ENCODE measurements around the gene PNKP.
A peak's percentile ranks its signal among the peaks of the same experiment; 100 is the strongest.

Gene PNKP

DNA sequence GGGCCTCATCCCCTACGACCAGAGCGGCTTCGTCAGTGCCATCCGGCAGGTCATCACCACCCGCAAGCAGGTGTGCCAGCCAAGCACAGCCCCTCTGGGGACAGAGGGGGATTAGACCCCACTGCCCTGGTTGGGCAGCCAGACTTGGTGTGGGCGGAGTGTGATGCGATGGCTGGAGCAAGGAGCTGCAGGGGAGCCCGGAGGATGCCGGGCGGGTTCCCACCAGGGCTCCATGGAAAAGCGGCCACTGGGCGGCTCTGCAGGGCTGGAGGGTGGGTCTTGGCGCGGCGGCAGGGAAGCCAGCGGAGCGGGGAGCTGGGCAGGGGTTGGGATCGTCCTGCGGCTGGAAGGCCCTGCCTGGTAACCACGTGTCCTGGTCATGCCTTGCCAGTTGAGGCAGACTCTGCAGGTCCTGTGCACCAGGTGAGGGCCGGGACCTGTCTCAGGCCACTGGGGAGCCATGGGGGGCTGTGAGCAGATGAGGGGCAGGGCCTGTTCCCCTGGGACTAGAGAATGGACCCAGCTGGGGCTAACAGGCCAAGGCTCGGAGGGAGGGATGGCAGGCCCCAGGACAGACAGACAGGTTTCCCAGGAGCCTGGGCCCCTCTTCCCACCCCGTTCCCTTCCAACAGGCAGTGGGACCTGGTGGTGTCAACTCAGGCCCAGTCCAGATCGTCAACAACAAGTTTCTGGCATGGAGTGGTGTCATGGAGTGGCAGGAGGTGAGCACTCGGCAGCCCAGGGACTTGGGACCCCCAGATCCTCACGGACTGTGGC, 10.1 kb downstream of the PNKP start:
- DNase-seq, result no peak

DNA sequence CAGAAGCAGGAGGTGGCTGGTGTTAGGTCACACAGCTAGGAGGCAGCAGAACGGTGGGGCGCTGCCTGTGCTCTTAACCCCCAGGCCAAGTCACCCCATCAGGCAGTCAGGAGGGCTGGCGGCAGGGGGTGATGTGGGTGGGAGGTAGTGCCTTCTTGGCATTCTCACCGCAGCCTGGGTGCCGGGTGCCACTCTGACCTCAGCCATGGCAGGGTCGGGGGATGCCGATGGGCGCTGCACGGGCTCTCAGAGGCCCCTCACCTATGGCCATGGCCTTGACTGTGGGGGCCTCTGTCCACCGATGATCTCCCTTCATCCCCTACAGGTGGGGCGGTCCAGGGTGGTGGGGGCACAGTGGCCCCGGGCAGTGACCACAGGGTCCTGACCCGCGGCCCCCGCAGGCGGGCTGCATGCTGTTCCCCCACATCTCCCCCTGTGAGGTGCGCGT, 10.8 kb downstream of the PNKP start:
- no peak for DNase-seq

DNA sequence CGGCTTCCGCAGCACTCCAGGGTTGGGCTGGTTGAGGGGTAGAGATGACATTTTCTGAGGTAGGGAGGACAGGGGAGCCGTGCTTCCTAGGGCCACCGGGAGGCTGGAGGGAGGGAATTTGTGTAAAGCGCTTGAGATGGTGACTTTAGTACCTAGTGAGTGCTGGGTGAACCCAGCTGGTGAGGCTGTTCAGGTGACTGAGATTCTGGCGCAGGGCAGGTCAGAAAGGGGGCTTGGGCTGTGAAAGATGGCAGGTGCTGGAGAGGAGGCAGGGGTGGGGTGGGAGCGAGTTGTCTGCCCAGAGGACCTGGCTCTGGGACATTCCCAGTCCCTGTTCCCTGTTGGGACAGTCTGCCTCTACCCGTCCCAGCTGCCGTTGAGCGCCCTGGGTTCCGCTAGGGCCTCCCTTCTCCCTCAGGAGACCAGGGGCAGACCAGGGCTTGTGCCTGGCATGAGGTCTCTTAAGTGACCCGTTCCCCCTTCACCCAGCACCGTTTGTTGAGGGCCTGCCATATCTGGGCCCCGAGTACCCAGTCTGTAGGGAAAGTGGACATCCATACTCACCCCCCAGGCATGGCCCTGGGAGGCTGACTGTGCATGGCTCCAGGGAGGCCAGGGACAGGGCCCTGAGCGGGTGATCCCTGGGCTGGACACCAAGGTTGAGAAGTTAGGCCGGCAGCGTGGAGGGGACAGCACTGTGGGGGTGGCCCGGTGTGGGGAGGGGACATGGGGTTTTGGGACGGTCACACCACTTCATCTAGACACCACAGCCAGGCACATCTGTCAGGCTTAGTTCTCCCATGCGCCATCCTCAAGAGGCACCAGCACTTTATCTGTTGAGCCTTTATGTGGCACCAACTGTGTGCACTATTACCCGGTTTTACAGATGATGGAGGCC, 11.5 kb downstream of the PNKP start:
- DNase-seq, result no peak

GRCh38 chr19:49855277-49855675, 12.1 kb downstream of the PNKP start:
- DNase-seq, result no peak

- no peak for DNase-seq
Observed at GRCh38 chr19:49854378-49855263, 12.8 kb downstream of the PNKP start.

DNA sequence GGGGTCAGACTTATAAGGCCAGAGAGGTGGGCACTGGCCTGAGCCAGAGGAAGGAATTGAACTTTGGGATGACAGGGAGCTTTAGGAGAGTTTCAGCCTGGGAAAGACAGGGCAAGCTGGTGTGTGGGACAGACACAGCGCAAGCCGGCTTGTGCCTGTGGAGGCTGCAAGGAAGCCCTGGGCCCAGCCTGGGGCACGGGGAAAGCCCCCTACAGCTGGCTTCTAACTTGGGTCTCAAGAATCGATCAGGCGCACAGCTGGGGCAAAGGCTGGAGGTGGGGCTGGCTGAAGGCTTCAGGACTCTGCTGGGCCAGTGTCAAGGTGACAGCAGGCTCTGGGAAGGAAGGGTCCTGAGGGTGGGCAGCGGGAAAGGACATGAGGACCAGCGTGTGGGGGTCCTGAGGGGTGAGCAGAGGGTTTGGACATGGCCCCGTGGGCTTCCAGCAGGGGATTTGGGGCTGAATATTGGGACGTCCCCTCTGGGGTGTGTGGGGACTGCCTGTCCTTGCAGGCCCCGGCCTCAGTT, 13.5 kb downstream of the PNKP start:
- DNase-seq, result no peak

DNA sequence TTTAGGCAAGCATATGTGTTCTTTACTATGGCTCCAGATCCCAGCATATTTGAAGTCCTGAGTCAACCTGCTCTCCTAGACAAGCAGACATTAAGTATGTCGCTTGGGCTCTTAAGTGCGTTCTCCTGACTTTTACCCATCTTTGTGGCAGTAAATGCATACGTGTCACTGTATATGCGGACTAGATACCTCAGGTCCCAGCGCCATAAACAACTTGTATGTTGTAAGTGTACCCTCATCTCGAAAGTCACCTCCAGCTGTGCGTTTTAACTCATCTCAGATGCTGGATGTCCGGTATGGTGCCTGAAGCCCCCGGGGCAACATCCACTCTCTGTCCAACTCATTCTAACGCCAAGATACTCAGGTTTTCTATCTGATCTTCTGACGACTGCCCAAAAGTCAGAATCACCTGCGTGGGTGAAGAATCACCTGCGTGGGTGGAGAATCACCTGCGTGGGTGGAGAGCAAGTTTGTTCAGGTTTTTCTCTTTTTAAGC, 14.7 kb downstream of the PNKP start:
- DNase-seq, result no peak

DNA sequence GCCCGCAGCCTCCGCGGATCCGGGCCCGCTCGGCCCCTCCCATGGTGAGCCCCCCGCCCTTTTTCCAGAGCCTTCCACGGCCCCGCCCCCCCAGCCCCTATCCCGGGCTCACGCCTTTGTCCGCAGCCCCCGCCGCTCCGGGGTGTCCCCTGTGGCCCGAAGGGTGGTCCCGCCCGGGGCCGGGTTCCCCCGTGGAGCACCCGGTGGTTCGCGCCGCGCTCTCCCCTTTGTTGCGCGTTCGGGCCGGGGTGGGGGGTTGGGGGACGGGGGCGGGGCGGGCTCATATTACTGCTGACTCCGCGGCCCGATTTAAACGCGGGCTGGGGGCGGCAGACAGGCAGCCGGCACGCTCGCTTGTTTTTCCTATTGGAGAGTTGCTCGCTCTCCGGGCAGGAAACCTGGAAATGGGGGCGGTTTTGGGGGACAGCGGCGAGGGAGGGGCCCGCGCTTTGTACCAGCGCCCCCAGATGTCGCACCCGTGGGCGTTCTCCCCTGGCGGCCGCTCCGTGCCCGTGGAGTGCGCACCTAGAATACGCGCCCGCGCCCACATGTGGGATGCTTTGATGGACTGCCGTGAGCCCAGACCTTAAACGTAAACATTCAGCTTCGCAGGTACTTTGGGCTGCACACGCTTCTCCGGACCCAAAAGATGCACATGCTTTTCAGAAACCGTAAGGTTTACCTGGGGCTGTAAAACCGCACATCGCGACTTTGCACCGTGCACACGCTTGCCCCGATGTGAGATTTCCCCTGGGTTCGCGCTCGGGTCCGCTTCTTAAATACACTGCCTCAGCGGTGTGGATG, 15.7 kb downstream of the PNKP start:
- peak; percentile 50 for DNase-seq

GRCh38 chr19:49850487-49851342, 16.7 kb downstream of the PNKP start, which contains the start of gene PTOV1:
Gene PTOV1, plus strand, starts transcription at chr19:49851159.
- peak; percentile 92 for DNase-seq

DNA sequence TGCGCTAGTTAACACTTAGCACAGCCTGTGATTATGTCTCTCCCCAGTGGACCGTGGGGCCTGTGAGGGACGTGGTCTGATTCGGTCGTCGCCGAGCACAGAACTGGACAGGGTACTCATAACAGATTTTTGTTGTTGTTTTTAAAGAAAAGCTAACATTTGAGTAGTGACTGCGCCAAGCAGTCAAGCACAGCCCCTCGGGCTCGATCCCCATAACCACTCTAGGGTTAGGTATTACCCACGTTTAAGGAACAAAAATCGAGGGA, 17.2 kb downstream of the PNKP start:
- DNase-seq, result no peak

DNA sequence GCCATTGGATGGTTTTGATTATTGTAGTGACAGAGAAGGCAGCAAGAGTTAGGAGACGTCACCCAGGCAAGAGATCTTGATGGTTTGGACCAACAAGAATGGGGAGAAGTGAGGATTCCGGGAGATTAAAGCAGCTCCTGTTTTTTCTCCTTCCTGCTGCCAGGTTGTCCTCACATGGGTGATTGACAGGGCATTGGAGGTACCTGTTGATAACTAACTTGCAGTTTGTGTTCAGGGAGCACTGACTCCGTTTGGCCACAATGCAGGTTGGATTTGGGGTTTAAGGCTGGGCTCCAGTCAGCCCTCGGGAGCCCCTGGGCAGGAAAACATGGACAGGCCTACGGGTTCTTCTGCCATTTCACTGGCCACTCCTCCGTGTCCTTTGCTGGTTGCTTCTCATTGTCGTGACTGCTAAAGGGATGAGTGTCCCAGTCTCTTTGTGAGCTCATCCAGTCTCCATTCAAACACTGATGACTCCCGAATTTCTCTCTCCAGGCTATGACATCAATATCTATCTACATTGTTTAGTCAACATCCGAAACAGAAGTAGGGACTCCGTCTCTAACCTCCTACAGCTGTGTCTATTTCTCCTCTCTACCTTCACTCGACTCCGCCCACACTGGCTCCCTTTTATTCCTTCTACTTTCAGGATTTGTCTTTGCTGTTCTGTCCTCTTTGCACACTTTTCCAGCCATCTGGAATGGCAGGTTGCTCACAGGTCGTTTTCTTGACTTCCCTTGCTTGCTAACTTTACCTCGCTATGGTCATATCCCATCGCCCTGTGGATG, 17.7 kb downstream of the PNKP start:
- no peak for DNase-seq

GRCh38 chr19:49848938-49849337, 18.4 kb downstream of the PNKP start:
- no peak for DNase-seq

GRCh38 chr19:49847731-49848696, 19.4 kb downstream of the PNKP start:
- no peak for DNase-seq

DNA sequence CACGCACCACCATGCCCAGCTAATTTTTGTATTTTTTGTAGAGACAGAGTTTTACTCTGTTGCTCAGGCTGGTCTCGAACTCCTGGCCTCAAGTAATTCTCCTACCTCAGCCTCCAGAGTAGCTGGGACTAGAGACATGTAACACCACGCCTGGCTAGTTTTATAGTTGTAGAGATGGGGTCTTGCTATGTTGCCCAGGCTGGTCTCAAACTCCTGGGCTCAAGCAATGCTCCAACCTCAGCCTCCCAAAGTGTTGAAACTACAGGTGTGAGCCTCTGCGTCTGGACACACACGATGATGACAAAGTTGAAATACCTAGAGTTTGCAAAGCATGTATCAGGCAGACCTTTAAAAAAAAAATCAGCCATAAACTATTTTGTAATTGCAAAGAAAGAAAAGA, 21.0 kb downstream of the PNKP start:
- DNase-seq, result no peak

- DNase-seq, result no peak
Observed at GRCh38 chr19:49845414-49845813, 22.0 kb downstream of the PNKP start.

GRCh38 chr19:49844138-49845095, 23.0 kb downstream of the PNKP start:
- no peak for DNase-seq

DNA sequence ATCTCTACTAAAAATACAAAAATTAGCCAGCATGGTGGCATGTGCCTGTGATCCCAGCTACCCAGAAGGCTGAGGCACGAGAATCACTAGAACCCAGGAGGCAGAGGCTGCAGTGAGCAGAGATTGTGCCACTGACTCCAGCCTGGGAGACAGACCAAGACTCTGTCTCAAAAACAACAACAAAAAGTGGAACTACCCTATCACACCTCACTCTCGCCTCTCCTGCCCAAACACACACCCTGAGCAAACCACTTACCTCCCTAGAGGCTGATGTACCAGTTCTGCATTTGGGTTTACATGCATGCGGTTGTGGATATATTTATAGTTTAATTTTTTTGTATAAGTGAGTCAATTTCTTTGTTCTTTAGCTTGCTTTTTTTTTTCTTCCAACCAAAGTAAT, 24.1 kb downstream of the PNKP start:
- no peak for DNase-seq

All from stimulated activated CD4-positive, alpha-beta T cell treated with anti-CD3 and anti-CD28 coated beads, Interleukin-15, amount 100 ng/mL, for 24 hours (primary cell).